HCT116 (cell line): ENCODE measurements around the gene ANAPC2. TPM values are rescaled to one million over a fixed set of nuclear protein-coding genes. Genes with fewer than 3 reads are reported as not detected.

Experiments used
- ATAC-seq: fragments of 200-7000 bp; cut with Tn5 transposase; 2 replicates; pipeline ENCODE4 v1.9.1; 2020; ENCODE audit warnings: mild to moderate bottlenecking, moderate library complexity
- BruUV-seq: library from RNA; stranded (reverse); fragments of 400-500 nt; replicated peaks from 2 replicates; lab custom pipeline; 2021; lab: Mats Ljungman, UMichigan
- CTCF ChIA-PET: fragments of 300-600 bp; sonication (Branson Sonifier 250); formaldehyde crosslinking; loops from one replicate; lab custom pipeline; 2021; ENCODE audit warnings: antibody characterized with exemption; lab: Charles Lee
- POLR2A ChIA-PET: fragments of 300-600, 350-600 bp; sonication (Branson Sonifier 250); formaldehyde crosslinking; loops from one replicate; lab custom pipeline; 2021; ENCODE audit warnings: antibody characterized with exemption; lab: Charles Lee
- RAD21 ChIA-PET, 2 experiments: fragments of 300-600 bp; sonication (Branson Sonifier 250); formaldehyde crosslinking; loops; one replicate each; lab custom pipeline; 2023; ENCODE audit warnings: low total read pairs in 2 of 2; ENCODE audit not compliant: uncharacterized antibody in 2 of 2, unreplicated experiment in 2 of 2, low non-redundant PET in 1 of 2; lab: Charles Lee
- DNase-seq: peaks from one replicate; pipeline ENCODE4 v3.0.0-alpha.2; 2010; ENCODE audit warnings: low read depth, low spot score
- H2AFZ ChIP-seq: fragments of 200-600 bp; shearing (Covaris generic), sonication (generic); 2 replicates; pipeline ENCODE4 v1.6.1; 2017; ENCODE audit warnings: low read depth, mixed run types, mixed read lengths, antibody characterized with exemption, low read length; ENCODE audit not compliant: poor library complexity, severe bottlenecking
- H3K27ac ChIP-seq: 2 replicates; pipeline ENCODE4 v1.5.1; 2012; ENCODE audit warnings: low read depth, low read length
- H3K27me3 ChIP-seq: fragments of 200-600 bp; sonication (generic); 2 replicates; pipeline ENCODE4 v1.6.1; 2016; ENCODE audit warnings: mixed run types, low read length, mixed read lengths; ENCODE audit not compliant: insufficient read depth
- H3K36me3 ChIP-seq, 2 experiments: fragments of 200-500 bp in 1 of 2; fragments of 200-600 bp in 1 of 2; sonication (Bioruptor generic) in 1 of 2; sonication (generic) in 1 of 2; 2 replicates each; pipeline versions ENCODE4 v1.5.1 to v1.6.1; 2014 to 2016; ENCODE audit warnings: low read length in 2 of 2, inconsistent platforms in 1 of 2, mixed read lengths in 1 of 2, mixed run types in 1 of 2; ENCODE audit not compliant: insufficient read depth in 2 of 2, control insufficient read depth in 1 of 2
- H3K4me1 ChIP-seq, 2 experiments: fragments of 200-600 bp in 1 of 2; sonication (generic) in 1 of 2; 2 replicates each; pipeline versions ENCODE4 v1.5.1 to v1.6.1; 2012 to 2017; ENCODE audit warnings: low read length in 2 of 2, inconsistent platforms in 1 of 2, mild to moderate bottlenecking in 1 of 2, mixed read lengths in 1 of 2, mixed run types in 1 of 2, moderate library complexity in 1 of 2; ENCODE audit not compliant: insufficient read depth in 2 of 2, control insufficient read depth in 1 of 2
- H3K4me2 ChIP-seq: fragments of 200-600 bp; sonication (generic); 2 replicates; pipeline ENCODE4 v1.6.1; 2017; ENCODE audit warnings: mixed run types, low read length, mixed read lengths
- H3K4me3 ChIP-seq, 2 experiments: fragments of 200-600 bp in 1 of 2; sonication (generic) in 1 of 2; replicated peaks in 1 of 2; 2 replicates each; pipeline ENCODE4 v1.5.1; 2011 to 2016; ENCODE audit warnings: low read length in 2 of 2, control low read depth in 1 of 2, low read depth in 1 of 2, mild to moderate bottlenecking in 1 of 2, mixed read lengths in 1 of 2, mixed run types in 1 of 2
- H3K79me2 ChIP-seq: fragments of 200-600 bp; sonication (generic); 2 replicates; pipeline ENCODE4 v1.6.1; 2017; ENCODE audit warnings: mild to moderate bottlenecking, mixed run types, low read length, moderate library complexity, mixed read lengths; ENCODE audit not compliant: insufficient read depth
- H3K9ac ChIP-seq: fragments of 200-600 bp; sonication (generic); 2 replicates; pipeline ENCODE4 v1.6.1; 2016; ENCODE audit warnings: low read length, mixed read lengths
- H3K9me2 ChIP-seq: fragments of 200-600 bp; sonication (generic), shearing (Covaris generic); 2 replicates; pipeline ENCODE4 v1.6.1; 2017; ENCODE audit warnings: mixed run types, mild to moderate bottlenecking, moderate library complexity; ENCODE audit not compliant: insufficient read depth
- H3K9me3 ChIP-seq, 2 experiments: fragments of 200-500 bp in 1 of 2; fragments of 200-600 bp in 1 of 2; sonication (Bioruptor generic) in 1 of 2; sonication (generic) in 1 of 2; 2 replicates each; pipeline ENCODE4 v1.6.1; 2014 to 2017; ENCODE audit warnings: low read length in 2 of 2, mixed read lengths in 2 of 2, inconsistent platforms in 1 of 2, low read depth in 1 of 2, mild to moderate bottlenecking in 1 of 2, mixed run types in 1 of 2, moderate library complexity in 1 of 2; ENCODE audit not compliant: control insufficient read depth in 1 of 2, insufficient read depth in 1 of 2
- H4K20me1 ChIP-seq: fragments of 200-600 bp; sonication (generic), shearing (Covaris generic); 2 replicates; pipeline ENCODE4 v1.6.1; 2017; ENCODE audit warnings: mixed run types, mild to moderate bottlenecking, moderate library complexity; ENCODE audit not compliant: insufficient read depth
- CBX3 ChIP-seq: IDR thresholded peaks from 2 replicates; pipeline ENCODE4 v1.6.1; 2012; ENCODE audit warnings: low read depth
- CEBPB ChIP-seq: IDR thresholded peaks from 2 replicates; pipeline ENCODE4 v1.6.1; 2012; ENCODE audit warnings: low read depth
- EGR1 ChIP-seq: IDR thresholded peaks from 2 replicates; pipeline ENCODE4 v1.6.1; 2012; ENCODE audit warnings: low read depth
- EZH2 ChIP-seq: fragments of 200-600 bp; sonication (generic); IDR thresholded peaks from 2 replicates; pipeline ENCODE4 v1.6.1; 2017; ENCODE audit warnings: antibody characterized with exemption, mixed run types
- REST ChIP-seq: IDR thresholded peaks from 2 replicates; pipeline ENCODE4 v1.6.1; 2012; ENCODE audit warnings: low read depth
- SIN3A ChIP-seq: IDR thresholded peaks from 2 replicates; pipeline ENCODE4 v1.6.1; 2012; ENCODE audit warnings: low read depth
- SRF ChIP-seq: IDR thresholded peaks from 2 replicates; pipeline ENCODE4 v1.6.1; 2012; ENCODE audit warnings: low read depth
- TCF7L2 ChIP-seq: IDR thresholded peaks from 2 replicates; pipeline ENCODE4 v1.7.0; 2011; ENCODE audit warnings: borderline replicate concordance, inconsistent platforms; ENCODE audit not compliant: insufficient read depth, insufficient read length; ENCODE audit errors: extremely low read depth
- intact Hi-C: fragments of 100-400 bp; cut with micrococcal nuclease; formaldehyde crosslinking; loops from 2 replicates; pipeline ENCODE4 v1.10.0; 2022
- total RNA-seq: library from RNA; stranded (reverse); gene quantifications from one replicate; pipeline ENCODE4 v1.2.1, GENCODE V29; 2021; ENCODE audit not compliant: unreplicated experiment

ANAPC2 gene
- total RNA-seq, 1 experiment from 2014 or later: 75.5 TPM

DNA sequence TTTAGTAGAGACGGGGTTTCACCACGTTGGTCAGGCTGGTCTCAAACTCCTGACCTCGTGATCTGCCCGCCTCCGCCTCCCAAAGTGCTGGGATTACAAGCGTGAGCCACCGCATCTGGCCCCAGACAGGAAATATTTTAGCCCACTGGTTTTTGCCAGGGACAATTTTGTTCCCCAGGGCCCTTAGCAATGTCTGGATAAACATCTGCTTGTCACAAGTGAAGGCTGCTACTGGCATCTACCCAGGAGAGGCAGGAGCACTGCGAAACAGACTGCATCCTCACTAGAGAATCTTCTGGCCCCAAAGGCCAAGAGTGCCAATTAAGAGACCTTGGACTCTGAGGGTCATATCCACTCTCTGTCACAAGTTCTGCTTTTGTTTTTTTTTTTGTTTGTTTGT lies 14.6 kb upstream of the ANAPC2 start:
- Histone ChIP-seq H3K4me3 (no peak overlapping the region), H3K9ac (no peak overlapping the region), H3K9me3 (no peaks in the 10 kb centered on the region), H3K27me3 (no peaks in the 10 kb centered on the region), H3K9me2 (no peaks in the 10 kb centered on the region), H3K27ac (no peak overlapping the region), H3K4me2 (no peak overlapping the region), H3K4me1 (peaks cover 36 to 54% of the 10 kb centered on the region in 2 experiments), H3K36me3 (peaks cover 0 to 6% of the 10 kb centered on the region in 2 experiments; a peak in 2 of 4 replicates), H2AFZ (no peak overlapping the region), H4K20me1 (no peaks in the 10 kb centered on the region), H3K79me2 (peaks cover 65% of the 10 kb centered on the region)
- ChIA-PET RAD21 (no interaction called here), POLR2A (interaction anchor here (1.1 kb wide), 1 partner anchor 11 kb away, joined by 4 read pairs; no protein-coding TSS in a partner anchor), CTCF (no interaction called here)
- TF ChIP-seq EGR1: no peak
- TF ChIP-seq REST: no peak
- DNase-seq (no peak), ATAC-seq (no peak)
- intact Hi-C loops: no loop called here
- BruUV-seq: no TSS peak

GRCh38 chr9:137201205-137201868 lies 13.0 kb upstream of the ANAPC2 start:
- Histone ChIP-seq H3K27ac (peak overlapping the region; percentile 68), H4K20me1 (no peaks in the 10 kb centered on the region), H3K27me3 (no peaks in the 10 kb centered on the region), H3K36me3 (peaks cover 0 to 3% of the 10 kb centered on the region in 2 experiments; a peak in 1 of 4 replicates), H3K9ac (peak overlapping the region; percentile 77), H3K9me2 (no peaks in the 10 kb centered on the region), H3K4me1 (peaks cover 31 to 52% of the 10 kb centered on the region in 2 experiments), H2AFZ (no peak overlapping the region), H3K4me2 (peak overlapping the region; percentile 95), H3K9me3 (no peaks in the 10 kb centered on the region), H3K79me2 (peaks cover 52% of the 10 kb centered on the region), H3K4me3 (peak overlapping the region; percentile 61 to 81)
- ChIA-PET CTCF (interaction anchor here (0.5 to 2.0 kb wide), 6 partner anchors 12 to 152 kb away, joined by 3 to 7 read pairs (median 3); partner anchors contain the start of genes CYSRT1 and RNF224), RAD21 (interaction anchor here in 1 of 2 experiments (1.1 kb wide), 1 partner anchor 12 kb away, joined by 4 read pairs; the partner anchor contains the start of gene SSNA1), POLR2A (interaction anchor here (0.8 to 1.2 kb wide), 12 partner anchors 9 to 133 kb away, joined by 3 to 17 read pairs (median 4); partner anchors contain the start of genes ANAPC2, MAN1B1, RNF224 and SSNA1)
- DNase-seq (no peak), ATAC-seq (peak; percentile 16)
- BruUV-seq: no TSS peak
- TF ChIP-seq TCF7L2 (no peak), CBX3 (no peak), SIN3A (no peak), SRF (no peak), CEBPB (no peak), EZH2 (no peak), REST (no peak)
- intact Hi-C loops: no loop called here
